D721Med (cell line): ENCODE data around the gene CLEC7A.

Experiments used
- DNase-seq: peaks from one replicate; pipeline ENCODE4 v3.0.0; 2011; ENCODE audit warnings: low spot score; ENCODE audit not compliant: insufficient read length
- FAIRE-seq: peaks from 2 replicates; lab custom pipeline; 2011; peaks lifted over from hg19 to GRCh38; lab: Jason Lieb, UNC
- TF ChIP-seq, protein P1 (sequence below): IDR thresholded peaks from 2 replicates; pipeline ENCODE4 v1.5.1; 2012; ENCODE audit warnings: mild to moderate bottlenecking, control low read depth; ENCODE audit not compliant: insufficient read depth; ENCODE audit errors: missing control alignments

The CLEC7A gene

DNA sequence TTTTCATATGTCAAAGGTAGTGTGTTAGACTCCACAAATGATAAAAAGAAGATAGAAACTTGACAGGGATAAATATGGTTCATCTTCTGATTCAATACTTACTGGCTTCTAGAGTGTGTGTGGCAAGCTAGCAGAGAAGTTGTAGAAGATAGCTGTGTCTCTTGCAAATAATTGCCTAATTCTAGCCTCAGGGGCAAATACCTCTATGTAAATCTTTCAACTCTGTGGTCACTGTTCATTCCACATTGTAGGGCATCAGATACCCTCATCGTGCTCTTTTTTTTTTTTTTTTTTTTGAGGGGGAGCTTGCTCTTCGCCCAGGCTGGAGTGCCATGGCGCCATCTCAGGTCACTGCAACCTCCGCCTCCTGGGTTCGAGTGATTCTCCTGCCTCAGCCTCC lies 40.2 kb upstream of the CLEC7A start:
- FAIRE-seq (no peak), DNase-seq (no peak)
- TF ChIP-seq, protein P1, sequence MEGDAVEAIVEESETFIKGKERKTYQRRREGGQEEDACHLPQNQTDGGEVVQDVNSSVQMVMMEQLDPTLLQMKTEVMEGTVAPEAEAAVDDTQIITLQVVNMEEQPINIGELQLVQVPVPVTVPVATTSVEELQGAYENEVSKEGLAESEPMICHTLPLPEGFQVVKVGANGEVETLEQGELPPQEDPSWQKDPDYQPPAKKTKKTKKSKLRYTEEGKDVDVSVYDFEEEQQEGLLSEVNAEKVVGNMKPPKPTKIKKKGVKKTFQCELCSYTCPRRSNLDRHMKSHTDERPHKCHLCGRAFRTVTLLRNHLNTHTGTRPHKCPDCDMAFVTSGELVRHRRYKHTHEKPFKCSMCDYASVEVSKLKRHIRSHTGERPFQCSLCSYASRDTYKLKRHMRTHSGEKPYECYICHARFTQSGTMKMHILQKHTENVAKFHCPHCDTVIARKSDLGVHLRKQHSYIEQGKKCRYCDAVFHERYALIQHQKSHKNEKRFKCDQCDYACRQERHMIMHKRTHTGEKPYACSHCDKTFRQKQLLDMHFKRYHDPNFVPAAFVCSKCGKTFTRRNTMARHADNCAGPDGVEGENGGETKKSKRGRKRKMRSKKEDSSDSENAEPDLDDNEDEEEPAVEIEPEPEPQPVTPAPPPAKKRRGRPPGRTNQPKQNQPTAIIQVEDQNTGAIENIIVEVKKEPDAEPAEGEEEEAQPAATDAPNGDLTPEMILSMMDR = no peak

DNA sequence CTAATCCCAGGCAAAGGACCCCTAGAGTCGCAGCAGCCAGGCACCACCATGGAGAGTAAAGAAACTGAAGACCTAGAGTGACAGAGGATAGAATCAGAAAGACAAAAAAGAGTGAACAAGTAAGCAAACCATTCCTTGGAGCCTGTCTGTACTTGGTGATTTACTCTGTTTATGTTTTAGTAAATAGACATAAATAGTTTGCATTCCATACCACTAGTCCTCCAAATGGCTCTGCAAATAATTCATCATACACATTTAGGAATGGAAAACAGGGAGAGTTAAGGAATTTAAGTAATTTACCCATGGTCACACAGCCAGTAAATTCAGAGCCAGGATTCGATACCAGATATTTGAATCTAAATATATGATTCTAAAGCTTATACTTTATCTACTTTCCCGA lies 39.1 kb upstream of the CLEC7A start:
- FAIRE-seq = no peak

DNA sequence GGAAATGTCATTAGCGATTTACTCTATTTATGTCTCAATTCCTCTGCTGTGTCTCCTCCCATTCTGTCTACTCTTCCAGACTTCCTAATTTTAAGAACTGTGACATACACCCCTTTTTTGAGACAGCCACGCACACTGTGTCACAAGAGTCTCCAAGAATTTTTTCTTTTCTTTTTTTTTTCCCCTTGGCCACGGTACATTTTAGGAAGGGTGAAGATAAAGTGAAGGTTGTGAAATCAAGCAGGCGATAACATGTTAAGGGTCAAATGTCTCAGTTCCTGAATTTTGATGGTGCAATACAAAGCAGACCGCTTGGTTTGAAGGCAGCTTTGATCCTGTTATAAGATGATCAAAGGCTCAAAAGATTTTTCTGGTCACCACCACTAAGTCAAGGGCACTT lies 37.6 kb upstream of the CLEC7A start:
- DNase-seq (no peak), FAIRE-seq (no peak)
- TF ChIP-seq, protein P1 = no peak

More for the DNA sequence above, 39.1 kb upstream of the CLEC7A start:
- TF ChIP-seq, protein P1 = no peak
- DNase-seq = no peak

DNA sequence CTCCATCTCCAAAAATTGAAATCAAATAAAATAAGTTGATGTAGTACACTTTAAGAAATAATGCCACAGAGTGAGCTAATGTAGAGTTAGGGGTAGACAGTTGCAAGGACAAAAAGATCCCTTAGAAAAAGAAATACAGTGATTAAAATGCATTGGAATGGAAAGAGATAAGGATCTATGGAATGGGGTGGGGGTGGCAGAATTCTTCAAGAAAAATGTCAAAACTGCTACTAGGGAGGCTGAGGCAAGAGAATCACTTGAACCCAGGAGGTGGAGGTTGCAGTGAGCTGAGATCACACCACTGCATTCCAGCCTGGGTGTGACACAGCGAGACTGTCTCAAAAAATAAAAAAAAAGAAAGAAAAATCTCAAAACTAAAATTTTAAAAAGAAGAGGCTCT lies 35.4 kb upstream of the CLEC7A start:
- no peak for FAIRE-seq

DNA sequence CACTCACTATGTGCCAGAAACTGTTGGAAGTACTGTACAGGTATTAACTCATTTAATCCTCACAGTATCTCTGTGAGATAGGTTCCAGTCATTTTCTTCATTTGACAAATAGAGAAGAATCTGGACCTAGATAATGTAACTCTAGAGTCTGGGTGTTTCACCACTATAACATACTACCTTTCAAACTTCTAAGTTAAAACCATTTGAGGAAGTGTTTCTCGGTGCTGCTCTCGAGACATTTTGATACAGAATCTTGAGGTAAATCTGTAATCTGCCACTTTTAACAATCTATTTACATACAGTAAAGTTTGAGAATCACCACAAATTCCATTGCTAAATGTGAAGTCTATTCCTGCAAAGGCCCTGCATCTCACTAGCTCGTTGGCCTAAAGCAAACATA lies 33.1 kb upstream of the CLEC7A start:
- TF ChIP-seq, protein P1 = no peak
- FAIRE-seq = no peak
- no peak for DNase-seq

More for the DNA sequence above, 35.4 kb upstream of the CLEC7A start:
- DNase-seq = no peak
- TF ChIP-seq, protein P1 = no peak

DNA sequence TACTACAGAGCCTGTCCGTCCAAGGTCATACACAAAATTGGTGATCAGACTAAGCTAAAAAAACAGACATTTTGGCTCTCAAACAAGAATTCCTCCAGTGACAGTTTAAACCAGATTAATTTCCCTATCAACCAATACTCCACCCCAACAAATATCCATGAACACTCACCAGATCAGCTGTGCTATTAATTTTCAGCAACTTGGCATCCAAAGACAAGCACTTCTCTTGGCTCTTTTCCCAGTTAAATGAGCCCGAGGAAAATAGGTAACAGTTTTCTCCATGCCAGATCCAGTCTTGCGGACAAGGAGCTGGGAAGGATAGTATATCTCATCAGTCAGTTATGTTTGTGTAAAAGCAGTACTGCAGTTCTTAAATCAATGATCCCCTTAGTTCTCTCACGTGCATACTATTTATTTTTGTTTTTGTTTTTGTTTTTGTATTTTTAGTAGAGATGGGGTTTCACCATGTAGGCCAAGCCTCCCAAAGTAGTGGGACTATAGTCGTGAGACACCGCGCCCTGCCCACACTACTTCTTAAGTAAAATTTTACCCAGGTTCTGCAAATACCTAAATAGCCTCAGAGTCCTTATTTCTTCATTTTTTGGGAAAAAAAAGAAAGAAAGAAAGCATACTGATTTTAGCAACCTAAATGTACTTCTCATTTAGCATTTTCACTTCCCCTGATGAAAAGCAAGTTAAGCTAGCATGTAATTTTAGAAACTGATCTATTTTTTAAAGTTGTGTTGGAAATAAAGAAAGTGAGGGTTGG lies 30.8 kb upstream of the CLEC7A start:
- TF ChIP-seq, protein P1 = no peak
- FAIRE-seq (no peak), DNase-seq (no peak)

DNA sequence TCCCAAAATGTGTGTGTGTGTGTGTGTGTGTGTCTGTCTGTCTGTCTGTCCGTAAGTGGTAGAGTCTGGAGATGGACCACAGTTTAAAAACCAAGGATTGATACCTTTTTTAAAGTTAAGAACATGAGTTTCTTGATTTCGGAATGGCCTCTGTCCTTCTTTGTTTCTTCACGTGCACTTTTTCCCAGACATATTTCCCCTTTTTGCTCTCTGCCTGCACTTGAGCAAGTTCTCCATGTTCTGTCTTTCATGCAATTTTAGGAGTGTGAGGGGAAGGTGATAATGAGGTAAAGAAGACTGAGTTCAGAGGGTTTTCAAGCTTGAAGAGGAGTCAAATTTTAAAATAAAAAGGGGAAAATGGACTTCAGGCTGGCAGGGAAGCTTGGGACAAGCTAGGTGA lies 29.3 kb upstream of the CLEC7A start:
- TF ChIP-seq, protein P1 = no peak
- DNase-seq (no peak), FAIRE-seq (no peak)
